Activated CD4-positive, alpha-beta T cell treated with anti-CD3 and anti-CD28 coated beads, Interleukin-2, Interleukin-4, amounts not matched to agents 100 ng/mL and 50 ng/mL, durations not matched to agents 16 hours and 8 hours (primary cell): ENCODE results near the gene SMOC1.
"Not testable (repeated sequence)": the region's sequence is repeated elsewhere in the genome, so short reads cannot be mapped to it uniquely, and the experiment has no call there.

Experiments
- DNase-seq: peaks from one replicate; pipeline ENCODE4 v3.0.0-alpha.2; 2020; ENCODE audit warnings: low spot score

Gene SMOC1

GRCh38 chr14:69901113-69901951, 22.1 kb downstream of the SMOC1 start:
- DNase-seq, result no peak

GRCh38 chr14:69903046-69903445, 23.8 kb downstream of the SMOC1 start:
- DNase-seq, result not testable (repeated sequence)

- no peak for DNase-seq
Measured at GRCh38 chr14:69904246-69904645, 25.0 kb downstream of the SMOC1 start.

GRCh38 chr14:69906201-69906600, 27.0 kb downstream of the SMOC1 start:
- no peak for DNase-seq

- no peak for DNase-seq
Measured at GRCh38 chr14:69909826-69910550, 30.8 kb downstream of the SMOC1 start.

GRCh38 chr14:69910871-69911270, 31.7 kb downstream of the SMOC1 start:
- DNase-seq, result no peak

GRCh38 chr14:69913686-69914085, 34.5 kb downstream of the SMOC1 start:
- no peak for DNase-seq

GRCh38 chr14:69916396-69916795, 37.2 kb downstream of the SMOC1 start:
- no peak for DNase-seq

GRCh38 chr14:69917287-69917686, 38.1 kb downstream of the SMOC1 start:
- no peak for DNase-seq

GRCh38 chr14:69919815-69920214, 40.6 kb downstream of the SMOC1 start:
- no peak for DNase-seq

- no peak for DNase-seq
Measured at GRCh38 chr14:69921052-69921451, 41.8 kb downstream of the SMOC1 start.

- DNase-seq, result no peak
Measured at GRCh38 chr14:69922198-69922597, 43.0 kb downstream of the SMOC1 start.

- DNase-seq, result no peak
Measured at GRCh38 chr14:69924201-69924600, 45.0 kb downstream of the SMOC1 start.

- no peak for DNase-seq
Measured at GRCh38 chr14:69928111-69928523, 48.9 kb downstream of the SMOC1 start.

GRCh38 chr14:69930780-69931379, 51.7 kb downstream of the SMOC1 start:
- no peak for DNase-seq

- DNase-seq, result no peak
Measured at GRCh38 chr14:69931960-69932359, 52.7 kb downstream of the SMOC1 start.

- DNase-seq, result no peak
Measured at GRCh38 chr14:69932391-69932790, 53.2 kb downstream of the SMOC1 start.

- no peak for DNase-seq
Measured at GRCh38 chr14:69933623-69934275, 54.5 kb downstream of the SMOC1 start.

GRCh38 chr14:69937367-69938081, 58.3 kb downstream of the SMOC1 start:
- DNase-seq, result no peak

GRCh38 chr14:69938751-69939150, 59.5 kb downstream of the SMOC1 start:
- DNase-seq, result no peak
